GM21447 (cell line): Measurements from ENCODE around the gene NKTR.

Source experiments
- ATAC-seq: cut with Tn5 transposase; IDR thresholded peaks from one replicate; pipeline ENCODE4 v1.9.1; 2021; ENCODE audit not compliant: unreplicated experiment

Gene NKTR

DNA sequence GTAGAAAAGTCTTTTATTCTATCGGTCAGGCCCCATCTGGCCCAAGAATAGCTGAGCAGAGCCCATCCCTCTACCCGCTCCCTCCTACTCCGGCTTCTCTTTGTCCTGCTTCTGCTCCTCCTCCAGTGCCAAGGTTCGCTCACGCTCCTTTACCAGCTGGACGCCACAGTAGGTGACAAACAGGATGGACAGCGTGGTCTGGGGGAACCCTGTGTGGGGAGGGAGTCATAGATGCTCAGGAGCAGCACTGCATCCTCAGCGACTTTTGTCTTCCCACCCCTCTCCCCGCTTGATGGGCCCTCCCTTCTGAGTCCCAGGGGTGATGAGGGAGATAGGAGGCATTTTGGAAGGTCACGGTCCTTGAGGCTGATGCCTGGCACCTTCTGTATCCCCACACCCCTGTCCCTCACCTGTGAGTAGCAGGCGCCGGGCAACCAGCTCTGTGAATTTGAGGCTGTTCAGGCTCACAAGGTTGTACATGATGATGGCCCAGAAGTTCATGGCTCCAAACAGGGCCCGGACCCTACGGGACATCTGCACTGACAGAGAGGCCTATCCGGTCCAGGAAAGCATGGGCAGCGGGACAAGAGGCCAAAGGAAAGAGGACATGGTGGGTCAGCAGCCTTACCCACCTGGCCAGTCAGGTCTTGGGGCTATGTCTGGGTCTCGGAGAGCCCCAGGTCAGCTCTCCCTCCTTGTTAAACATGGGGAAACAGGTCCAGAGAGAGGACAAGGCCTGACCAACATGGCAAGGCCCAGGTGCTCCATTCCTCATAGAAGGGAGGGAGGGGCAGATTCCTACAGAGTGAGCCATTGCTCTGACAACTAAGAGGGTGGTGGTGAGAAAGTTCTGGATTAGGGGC is 92.4 kb downstream of the NKTR start:
- no peak for ATAC-seq

DNA sequence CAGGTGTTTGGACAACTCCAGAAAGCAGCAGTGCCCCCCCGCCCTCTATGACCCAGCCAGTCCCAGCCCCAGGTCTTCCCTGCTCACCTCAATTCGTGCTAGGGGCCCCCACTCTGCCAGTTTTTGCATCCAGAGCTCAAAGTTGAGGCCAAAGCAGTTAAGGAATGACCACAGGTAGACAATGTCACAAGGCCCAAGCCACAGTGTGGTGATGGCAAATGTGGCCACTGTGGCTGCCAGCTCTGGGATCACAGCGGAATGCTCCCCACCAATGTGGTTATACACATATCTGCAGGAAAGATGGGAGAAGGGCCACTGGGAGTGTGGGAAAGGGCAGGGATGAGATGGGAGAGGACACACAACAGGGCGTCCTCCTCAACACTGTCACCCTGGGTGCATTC is 93.0 kb downstream of the NKTR start:
- no peak for ATAC-seq

DNA sequence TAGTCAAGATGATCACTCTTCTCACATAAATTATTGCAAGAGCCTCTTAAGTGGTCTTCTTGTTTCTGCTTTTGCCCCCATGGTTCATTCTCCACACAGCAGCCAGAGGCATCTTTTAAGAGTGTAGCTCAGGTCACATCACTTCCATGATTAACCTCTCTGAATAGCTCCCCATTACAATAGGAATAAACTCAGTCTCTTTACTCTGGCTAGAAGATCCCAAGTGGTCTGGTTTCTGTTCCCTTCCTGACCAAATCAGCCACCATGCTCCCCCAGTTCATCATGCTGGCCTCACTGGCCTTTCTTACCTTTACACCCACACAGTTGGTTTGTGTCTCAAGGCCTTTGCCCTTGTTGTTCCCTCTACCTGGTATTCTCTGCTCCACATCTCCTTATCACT is 93.9 kb downstream of the NKTR start:
- no peak for ATAC-seq

DNA sequence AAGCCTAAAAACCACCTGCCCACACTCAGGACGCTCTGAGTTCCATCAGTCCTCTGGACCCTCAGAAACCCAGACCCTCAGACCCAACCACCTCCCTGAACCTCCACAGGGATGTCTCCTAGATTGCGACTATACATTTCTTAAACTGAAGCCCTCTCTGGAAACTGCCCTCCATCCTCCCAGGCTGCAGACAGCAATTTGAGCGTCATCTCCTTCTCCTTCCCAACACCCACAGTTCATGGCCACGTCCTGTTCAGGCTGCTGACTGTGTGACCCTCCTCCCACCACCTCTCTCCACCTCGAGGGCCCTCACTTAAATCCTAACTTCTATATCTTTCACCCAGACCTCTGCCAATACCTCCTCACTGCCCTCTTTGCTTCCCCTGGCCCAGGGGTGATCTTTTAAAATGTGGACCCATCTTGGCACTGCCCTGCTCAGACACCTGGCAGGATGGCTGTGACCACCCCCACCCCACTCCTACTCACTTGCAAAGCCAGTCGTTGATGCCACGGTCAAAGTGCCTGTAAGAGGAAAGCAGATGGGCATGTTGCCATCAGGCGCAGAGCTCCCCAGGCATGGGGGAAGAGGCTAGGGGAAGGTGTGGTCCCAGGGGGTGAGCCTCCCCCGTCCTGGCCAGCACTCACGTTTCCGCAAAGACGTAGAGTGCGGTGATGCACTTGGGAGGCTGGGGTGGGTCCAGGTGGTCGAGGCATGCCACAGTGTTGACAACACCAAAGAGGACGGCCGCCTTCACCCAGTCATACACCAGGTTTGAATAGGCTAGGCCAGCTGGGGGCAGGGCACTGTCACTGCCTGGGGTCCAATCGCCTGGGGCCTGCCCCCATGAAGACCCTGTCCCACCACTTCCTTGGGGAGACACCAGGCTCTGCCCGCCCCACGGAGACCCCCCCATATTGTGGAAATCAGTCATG is 96.1 kb downstream of the NKTR start:
- ATAC-seq, result no peak

DNA sequence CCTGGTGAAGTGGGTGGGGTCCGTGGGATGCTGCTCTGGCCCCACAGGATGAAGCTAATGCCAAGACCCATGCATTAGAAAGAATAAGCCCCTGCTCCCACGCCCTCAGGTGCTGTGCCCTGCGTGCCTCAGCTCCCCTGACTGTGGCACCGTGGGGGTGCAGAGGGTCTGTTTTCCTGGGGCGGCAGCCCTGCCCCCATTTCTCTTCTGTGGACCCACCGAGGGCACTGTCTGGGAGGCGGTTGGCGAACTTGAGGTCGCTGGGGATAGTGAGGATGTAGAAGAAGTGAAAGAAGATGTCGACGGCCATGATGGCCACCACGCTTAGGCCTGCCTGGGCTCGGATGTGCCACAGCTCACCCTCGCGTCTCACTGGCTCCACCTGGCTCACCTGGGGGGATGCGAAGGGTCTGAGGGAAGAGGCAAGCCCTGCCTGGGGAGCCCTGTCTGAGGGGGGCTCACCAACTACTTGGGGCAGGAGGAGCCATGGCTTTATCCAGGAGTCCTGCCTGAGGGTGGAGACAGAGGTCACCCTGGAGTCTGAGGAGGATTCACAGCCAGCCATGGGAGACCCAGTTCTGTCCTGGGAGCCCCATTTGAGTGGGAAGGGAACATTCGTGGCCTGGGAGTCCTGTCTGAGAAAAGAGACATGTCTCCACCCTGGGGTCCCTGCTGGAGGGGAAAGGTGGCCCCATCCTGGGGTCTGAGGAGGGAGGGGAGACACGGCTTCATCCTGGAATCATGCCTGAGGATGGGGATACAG is 97.0 kb downstream of the NKTR start:
- no peak for ATAC-seq
